ENCODE measurements around the gene FRMD1.

DNA sequence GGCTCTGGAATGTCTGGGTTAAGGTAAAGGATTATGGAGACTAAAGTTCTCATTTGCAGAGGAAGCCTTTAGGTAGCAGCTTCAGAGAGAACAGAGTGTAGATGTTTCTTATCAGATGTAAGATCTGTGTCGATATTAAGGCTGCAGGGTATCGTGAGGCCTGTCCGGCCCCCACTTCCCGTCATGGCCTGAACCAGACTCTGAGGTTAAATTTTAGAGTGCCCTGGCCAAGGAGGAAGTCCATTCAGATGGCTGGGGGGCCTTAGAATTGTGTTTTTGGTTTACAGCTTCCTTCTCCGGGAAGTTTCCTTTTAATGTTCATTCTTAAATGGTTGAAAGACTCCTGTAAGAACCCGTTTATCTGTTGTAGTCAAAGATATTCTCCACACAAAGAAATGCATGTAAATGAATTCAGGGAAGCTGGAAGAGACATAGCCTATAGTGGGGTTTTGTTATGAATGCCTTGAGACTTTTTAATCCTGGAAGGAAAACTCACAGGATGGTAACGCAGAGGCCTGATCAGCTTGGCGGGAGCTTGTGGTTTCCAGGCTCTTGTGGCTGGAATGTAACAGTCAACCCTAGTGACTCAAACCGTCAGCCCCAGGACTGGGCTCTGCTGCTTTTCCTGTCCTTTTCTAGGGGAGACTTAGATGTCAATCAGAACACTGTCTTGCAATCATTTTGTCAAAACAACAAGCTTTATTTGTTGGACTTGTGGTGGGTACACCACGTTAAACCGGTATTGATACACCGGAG is 46.8 kb downstream of the FRMD1 start:
- TF ChIP-seq, protein P1, sequence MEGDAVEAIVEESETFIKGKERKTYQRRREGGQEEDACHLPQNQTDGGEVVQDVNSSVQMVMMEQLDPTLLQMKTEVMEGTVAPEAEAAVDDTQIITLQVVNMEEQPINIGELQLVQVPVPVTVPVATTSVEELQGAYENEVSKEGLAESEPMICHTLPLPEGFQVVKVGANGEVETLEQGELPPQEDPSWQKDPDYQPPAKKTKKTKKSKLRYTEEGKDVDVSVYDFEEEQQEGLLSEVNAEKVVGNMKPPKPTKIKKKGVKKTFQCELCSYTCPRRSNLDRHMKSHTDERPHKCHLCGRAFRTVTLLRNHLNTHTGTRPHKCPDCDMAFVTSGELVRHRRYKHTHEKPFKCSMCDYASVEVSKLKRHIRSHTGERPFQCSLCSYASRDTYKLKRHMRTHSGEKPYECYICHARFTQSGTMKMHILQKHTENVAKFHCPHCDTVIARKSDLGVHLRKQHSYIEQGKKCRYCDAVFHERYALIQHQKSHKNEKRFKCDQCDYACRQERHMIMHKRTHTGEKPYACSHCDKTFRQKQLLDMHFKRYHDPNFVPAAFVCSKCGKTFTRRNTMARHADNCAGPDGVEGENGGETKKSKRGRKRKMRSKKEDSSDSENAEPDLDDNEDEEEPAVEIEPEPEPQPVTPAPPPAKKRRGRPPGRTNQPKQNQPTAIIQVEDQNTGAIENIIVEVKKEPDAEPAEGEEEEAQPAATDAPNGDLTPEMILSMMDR (conservative IDR thresholded peaks at IDR 0.05 in 1 of 2, IDR thresholded peaks at IDR 0.05 in 1 of 2; ENCODE audit: extremely low read depth in 1 of 2, insufficient read depth in 1 of 2, low read depth in 1 of 2, low read length in 2 of 2), result peak in 1 of 2 donors; percentile 47
- TF ChIP-seq EZH2 (IDR thresholded peaks at IDR 0.05; ENCODE audit: borderline replicate concordance, low read length), result no peak

Measured in mammary epithelial cell (primary cell).